Neural progenitor cell (in vitro differentiated cells): ENCODE data around the gene ABHD6.

Experiments
- EZH2 ChIP-seq: fragments of 200-600 bp; sonication (generic); IDR thresholded peaks from 2 replicates; pipeline ENCODE4 v1.6.1; 2017; ENCODE audit warnings: antibody characterized with exemption, mild to moderate bottlenecking, moderate library complexity
- EZH2phosphoT487 ChIP-seq: fragments of 200-600 bp; sonication (generic); IDR thresholded peaks from 2 replicates; pipeline ENCODE4 v1.6.1; 2017; ENCODE audit warnings: antibody characterized with exemption
- TF ChIP-seq, protein P1 (sequence below): fragments of 200-600 bp; sonication (generic); IDR thresholded peaks from 2 replicates; pipeline ENCODE4 v1.5.1; 2017; ENCODE audit warnings: antibody characterized with exemption, mild to moderate bottlenecking

DNA sequence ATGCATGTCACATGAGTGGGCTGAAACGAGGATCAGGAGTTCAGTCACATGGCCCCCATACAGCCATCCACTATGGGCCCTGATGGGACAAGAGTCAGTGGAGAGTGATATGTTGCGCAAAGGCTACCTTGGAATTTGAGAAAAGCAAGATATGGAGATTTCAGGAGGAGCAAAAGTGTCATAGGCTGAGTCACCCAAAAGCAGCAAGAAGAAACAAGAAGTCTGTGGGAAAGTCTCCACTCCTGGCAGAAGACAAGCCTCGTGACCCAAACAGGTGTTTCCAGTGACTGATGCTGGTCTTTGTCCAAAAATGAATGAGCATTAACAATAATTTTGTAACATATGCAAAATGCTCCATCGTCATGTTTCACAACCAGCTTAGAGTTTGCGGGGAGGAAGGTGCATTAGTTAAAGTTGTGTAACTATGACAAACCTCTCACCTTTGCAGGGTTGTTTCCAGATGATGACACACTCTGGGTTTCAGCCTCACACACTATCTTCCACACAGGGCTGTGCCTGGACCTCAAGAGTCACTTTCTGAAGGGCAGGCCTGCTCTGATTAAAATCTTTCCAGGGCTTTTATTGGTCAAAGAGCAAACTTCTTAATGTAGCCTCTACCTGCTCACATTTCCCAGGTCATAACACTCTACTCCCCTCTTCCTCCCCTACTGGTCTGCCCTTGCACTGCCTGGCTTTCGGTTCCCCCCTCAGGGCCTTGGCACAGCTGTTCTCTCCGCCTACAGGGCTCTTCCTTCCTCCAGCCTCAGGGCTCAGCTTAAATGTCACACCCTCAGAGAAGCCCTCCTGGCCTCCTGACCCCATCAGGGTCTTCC is 22.9 kb upstream of the ABHD6 start:
- TF ChIP-seq, protein P1, sequence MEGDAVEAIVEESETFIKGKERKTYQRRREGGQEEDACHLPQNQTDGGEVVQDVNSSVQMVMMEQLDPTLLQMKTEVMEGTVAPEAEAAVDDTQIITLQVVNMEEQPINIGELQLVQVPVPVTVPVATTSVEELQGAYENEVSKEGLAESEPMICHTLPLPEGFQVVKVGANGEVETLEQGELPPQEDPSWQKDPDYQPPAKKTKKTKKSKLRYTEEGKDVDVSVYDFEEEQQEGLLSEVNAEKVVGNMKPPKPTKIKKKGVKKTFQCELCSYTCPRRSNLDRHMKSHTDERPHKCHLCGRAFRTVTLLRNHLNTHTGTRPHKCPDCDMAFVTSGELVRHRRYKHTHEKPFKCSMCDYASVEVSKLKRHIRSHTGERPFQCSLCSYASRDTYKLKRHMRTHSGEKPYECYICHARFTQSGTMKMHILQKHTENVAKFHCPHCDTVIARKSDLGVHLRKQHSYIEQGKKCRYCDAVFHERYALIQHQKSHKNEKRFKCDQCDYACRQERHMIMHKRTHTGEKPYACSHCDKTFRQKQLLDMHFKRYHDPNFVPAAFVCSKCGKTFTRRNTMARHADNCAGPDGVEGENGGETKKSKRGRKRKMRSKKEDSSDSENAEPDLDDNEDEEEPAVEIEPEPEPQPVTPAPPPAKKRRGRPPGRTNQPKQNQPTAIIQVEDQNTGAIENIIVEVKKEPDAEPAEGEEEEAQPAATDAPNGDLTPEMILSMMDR: no peak
- TF ChIP-seq EZH2 (no peak), EZH2phosphoT487 (no peak)
